Measurements from ENCODE around the gene CARS2. TPM values are rescaled to one million over a fixed set of nuclear protein-coding genes. Genes with fewer than 3 reads are reported as not detected.
"Not testable (repeated sequence)": the region's sequence is repeated elsewhere in the genome, so short reads cannot be mapped to it uniquely, and the experiment has no call there.

Gene CARS2
- total RNA-seq, 4 donors from 2014 or later: 49.0 to 78.1 (median 68.4) TPM

- no peaks in the 10 kb centered on the region for H3K27me3 ChIP-seq
- no peaks in the 10 kb centered on the region for H3K4me1 ChIP-seq
- no peak overlapping the region for H3K27ac ChIP-seq
- intact Hi-C loops (cut with DNase I): no loop called here
- no peaks in the 10 kb centered on the region for H3K9me3 ChIP-seq
- 93 to 97% methylated on average over 5 of the region's 5 CpGs for WGBS, 2 donors
- no peak overlapping the region for H3K4me3 ChIP-seq (replicated peaks in 1 of 3)
- no peak for DNase-seq
- H3K36me3 ChIP-seq: no peaks in the 10 kb centered on the region
- no peak for TF ChIP-seq POLR2A (IDR thresholded peaks at IDR 0.05)
- no peak for TF ChIP-seq CTCF (IDR thresholded peaks at IDR 0.05)
Measured at GRCh38 chr13:110734561-110734960, 28.6 kb upstream of the CARS2 start.

GRCh38 chr13:110731072-110731471, 25.2 kb upstream of the CARS2 start:
- H3K9me3 ChIP-seq: no peaks in the 10 kb centered on the region
- no peaks in the 10 kb centered on the region for H3K27me3 ChIP-seq
- intact Hi-C loops (cut with DNase I): no loop called here
- H3K4me3 ChIP-seq (replicated peaks in 1 of 3): no peak overlapping the region
- H3K4me1 ChIP-seq: no peaks in the 10 kb centered on the region
- 100% methylated on average over 3 of the region's 3 CpGs for WGBS, 2 donors
- H3K27ac ChIP-seq: no peak overlapping the region
- TF ChIP-seq POLR2A (IDR thresholded peaks at IDR 0.05) (no peak), CTCF (IDR thresholded peaks at IDR 0.05) (no peak)
- H3K36me3 ChIP-seq: no peaks in the 10 kb centered on the region
- no peak for DNase-seq

- no peak for DNase-seq
- no peak overlapping the region for H3K27ac ChIP-seq
- 80 to 86% methylated on average over 9 of the region's 9 CpGs for WGBS, 2 donors
- no peak overlapping the region for H3K4me3 ChIP-seq (replicated peaks in 1 of 3)
- H3K4me1 ChIP-seq: peaks cover 0 to 11% of the 10 kb centered on the region in 2 donors
- intact Hi-C loops (cut with DNase I): no loop called here
- H3K36me3 ChIP-seq: no peaks in the 10 kb centered on the region
- H3K9me3 ChIP-seq: no peaks in the 10 kb centered on the region
- no peaks in the 10 kb centered on the region for H3K27me3 ChIP-seq
- TF ChIP-seq POLR2A (IDR thresholded peaks at IDR 0.05) (no peak), CTCF (IDR thresholded peaks at IDR 0.05) (no peak)
Measured at GRCh38 chr13:110726726-110727125, 20.8 kb upstream of the CARS2 start.

GRCh38 chr13:110726153-110726552, 20.2 kb upstream of the CARS2 start:
- 94 to 98% methylated on average over 6 of the region's 6 CpGs for WGBS, 2 donors
- intact Hi-C loops (cut with DNase I); H3K4me3 ChIP-seq (replicated peaks in 1 of 3); H3K27me3 ChIP-seq; DNase-seq; H3K27ac ChIP-seq; H3K9me3 ChIP-seq; H3K36me3 ChIP-seq: not testable (repeated sequence)
- H3K4me1 ChIP-seq: peaks cover 0 to 11% of the 10 kb centered on the region in 2 donors

GRCh38 chr13:110723598-110723997, 17.7 kb upstream of the CARS2 start:
- peaks cover 0 to 11% of the 10 kb centered on the region in 2 donors for H3K4me1 ChIP-seq
- H3K36me3 ChIP-seq: no peaks in the 10 kb centered on the region
- WGBS, 2 donors: 31 to 35% methylated on average over 8 of the region's 8 CpGs
- peak in 1 of 2 donors; percentile 15 for DNase-seq
- H3K27me3 ChIP-seq: no peaks in the 10 kb centered on the region
- no peak overlapping the region for H3K27ac ChIP-seq
- intact Hi-C loops (cut with DNase I): no loop called here
- TF ChIP-seq CTCF (IDR thresholded peaks at IDR 0.05): no peak
- no peak for TF ChIP-seq POLR2A (IDR thresholded peaks at IDR 0.05)
- H3K9me3 ChIP-seq: no peaks in the 10 kb centered on the region
- no peak overlapping the region for H3K4me3 ChIP-seq (replicated peaks in 1 of 3)

GRCh38 chr13:110722971-110723370, 17.1 kb upstream of the CARS2 start:
- H3K4me1 ChIP-seq: peaks cover 3 to 13% of the 10 kb centered on the region in 2 donors
- WGBS, 2 donors: 55 to 61% methylated on average over 5 of the region's 5 CpGs
- no peaks in the 10 kb centered on the region for H3K36me3 ChIP-seq
- DNase-seq: peak in 1 of 2 donors; percentile 24
- H3K9me3 ChIP-seq: no peaks in the 10 kb centered on the region
- intact Hi-C loops (cut with DNase I): no loop called here
- TF ChIP-seq CTCF (IDR thresholded peaks at IDR 0.05): no peak
- no peak for TF ChIP-seq POLR2A (IDR thresholded peaks at IDR 0.05)
- no peaks in the 10 kb centered on the region for H3K27me3 ChIP-seq
- no peak overlapping the region for H3K27ac ChIP-seq
- no peak overlapping the region for H3K4me3 ChIP-seq (replicated peaks in 1 of 3)
